Stimulated activated CD4-positive, alpha-beta T cell treated with anti-CD3 and anti-CD28 coated beads, Interleukin-4, amount 100 ng/mL, for 4 hours (primary cell): ENCODE results near the gene S100A6.
"Not testable (repeated sequence)": the region's sequence is repeated elsewhere in the genome, so short reads cannot be mapped to it uniquely, and the experiment has no call there.

Source experiments
- DNase-seq, 2 experiments: peaks; one replicate each; pipeline ENCODE4 v3.0.0-alpha.2; 2020

Gene S100A6

DNA sequence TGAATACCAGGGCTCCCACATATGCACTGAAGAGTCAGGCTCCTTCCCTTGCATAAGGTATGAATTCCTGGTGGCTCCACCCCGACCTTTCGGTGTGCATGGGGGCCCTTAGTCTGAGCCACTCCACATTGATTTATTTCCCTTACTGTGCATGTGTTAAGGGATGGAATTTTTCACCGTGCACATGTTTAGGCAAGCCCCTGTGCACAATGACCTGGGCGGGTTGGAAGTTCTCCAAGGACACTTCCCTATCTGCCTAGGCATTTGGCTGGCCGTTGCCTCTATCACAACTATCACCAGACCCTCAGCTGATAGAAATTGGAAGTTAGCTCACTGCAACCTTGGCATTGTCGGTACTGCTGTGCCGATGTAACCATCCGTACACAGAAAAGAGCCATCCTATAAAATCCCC lies 9.7 kb downstream of the S100A6 start:
- no peak for DNase-seq

DNA sequence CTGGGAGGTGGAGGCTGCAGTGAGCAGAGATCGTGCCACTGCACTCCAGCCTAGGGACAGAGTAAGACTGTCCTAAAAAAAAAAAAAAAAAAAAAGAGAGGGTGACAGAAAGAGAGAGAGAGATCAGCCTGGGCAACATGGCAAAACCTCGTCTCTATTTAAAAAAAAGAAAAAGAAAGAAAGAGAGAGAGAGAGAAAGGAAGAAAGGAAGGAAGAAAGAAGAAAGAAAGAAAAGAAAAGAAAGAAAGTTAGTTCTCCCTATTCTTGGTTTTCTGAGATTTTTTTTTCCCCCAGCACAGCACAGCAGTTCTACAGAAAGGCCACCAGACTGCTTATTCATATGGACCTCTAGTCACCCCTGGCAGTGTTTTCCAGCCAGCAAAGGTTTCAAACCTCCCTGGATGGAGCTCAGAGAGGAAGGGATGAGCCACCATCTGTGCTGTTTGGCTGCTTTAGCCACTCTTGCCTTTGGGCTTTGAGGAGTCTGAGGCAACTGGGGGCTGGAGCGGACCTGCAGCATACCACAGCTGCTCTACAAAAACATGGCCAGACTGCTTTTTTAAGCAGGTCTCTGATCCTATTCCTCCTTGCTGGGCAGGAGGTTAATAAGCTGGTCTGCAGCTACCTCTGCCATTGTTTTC lies 10.6 kb downstream of the S100A6 start:
- DNase-seq: no peak

DNA sequence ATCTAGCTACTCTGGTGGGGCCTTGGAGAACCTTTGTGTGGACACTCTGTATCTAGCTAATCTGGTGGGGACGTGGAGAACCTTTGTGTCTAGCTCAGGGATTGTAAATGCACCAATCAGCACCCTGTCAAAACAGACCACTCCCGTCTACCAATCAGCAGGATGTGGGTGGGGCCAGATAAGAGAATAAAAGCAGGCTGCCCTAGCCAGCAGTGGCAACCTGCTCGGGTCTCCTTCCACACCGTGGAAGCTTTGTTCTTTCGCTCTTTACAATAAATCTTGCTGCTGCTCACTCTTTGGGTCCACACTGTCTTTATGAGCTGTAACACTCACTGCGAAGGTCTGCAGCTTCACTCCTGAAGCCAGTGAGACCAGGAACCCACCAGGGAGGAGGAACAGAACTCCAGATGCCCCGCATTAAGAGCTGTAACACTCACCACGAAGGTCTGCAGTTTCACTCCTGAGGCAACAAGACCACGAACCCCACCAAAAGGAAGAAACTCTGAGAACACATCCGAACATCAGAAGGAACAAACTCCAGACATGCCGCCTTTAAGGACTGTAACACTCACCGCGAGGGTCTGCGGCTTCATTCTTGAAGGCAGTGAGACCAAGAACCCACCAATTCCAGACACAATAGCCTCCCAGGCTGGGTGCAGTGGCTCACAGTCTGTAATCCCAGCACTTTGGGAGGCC lies 13.3 kb downstream of the S100A6 start:
- not testable (repeated sequence) for DNase-seq

DNA sequence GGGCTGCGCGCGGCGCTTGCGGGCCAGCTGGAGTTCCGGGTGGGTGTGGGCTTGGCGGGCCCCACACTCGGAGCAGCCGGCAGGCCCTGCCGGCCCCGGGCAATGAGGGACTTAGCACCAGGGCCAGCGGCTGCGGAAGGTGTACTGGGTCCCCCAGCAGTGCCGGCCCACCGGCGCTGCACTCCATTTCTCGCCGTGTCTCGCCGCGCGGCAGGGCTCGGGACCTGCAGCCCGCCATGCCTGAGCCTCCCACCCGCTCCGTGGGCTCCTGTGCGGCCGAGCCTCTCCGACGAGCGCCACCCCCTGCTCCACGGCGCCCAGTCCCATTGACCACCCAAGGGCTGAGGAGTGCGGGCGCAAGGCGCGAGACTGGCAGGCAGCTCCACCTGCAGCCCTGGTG lies 14.0 kb downstream of the S100A6 start:
- DNase-seq: not testable (repeated sequence)

DNA sequence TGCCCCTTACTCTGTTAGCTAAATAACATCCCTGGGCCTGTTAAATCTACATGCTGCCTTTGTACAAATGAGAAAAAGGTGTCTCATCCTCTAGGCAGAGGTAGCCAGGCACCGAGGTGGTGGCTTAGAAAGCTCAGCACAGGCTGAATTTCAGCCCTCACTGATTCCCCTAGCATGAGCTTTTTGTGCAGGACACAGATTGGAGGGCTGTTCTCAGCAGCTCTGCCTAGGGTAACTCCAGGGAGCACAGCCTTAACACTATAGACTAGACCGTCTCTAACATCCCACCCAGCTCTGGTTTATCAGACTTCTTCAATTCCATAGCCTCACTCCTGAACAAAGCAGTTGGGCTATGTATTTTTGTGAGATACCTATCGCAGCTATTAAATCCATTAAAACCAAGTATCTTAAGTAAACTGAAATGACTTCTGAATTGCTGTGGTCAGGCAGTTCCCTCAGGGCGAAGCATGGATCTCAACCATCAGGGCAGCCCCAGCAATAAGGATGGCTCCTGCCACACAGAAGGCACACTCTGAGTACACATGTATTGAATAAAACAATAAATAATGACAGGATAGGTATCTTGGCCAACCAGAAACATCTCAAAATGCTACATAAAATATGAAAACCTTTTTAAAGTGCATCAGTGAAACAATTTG lies 14.8 kb downstream of the S100A6 start:
- DNase-seq: no peak

DNA sequence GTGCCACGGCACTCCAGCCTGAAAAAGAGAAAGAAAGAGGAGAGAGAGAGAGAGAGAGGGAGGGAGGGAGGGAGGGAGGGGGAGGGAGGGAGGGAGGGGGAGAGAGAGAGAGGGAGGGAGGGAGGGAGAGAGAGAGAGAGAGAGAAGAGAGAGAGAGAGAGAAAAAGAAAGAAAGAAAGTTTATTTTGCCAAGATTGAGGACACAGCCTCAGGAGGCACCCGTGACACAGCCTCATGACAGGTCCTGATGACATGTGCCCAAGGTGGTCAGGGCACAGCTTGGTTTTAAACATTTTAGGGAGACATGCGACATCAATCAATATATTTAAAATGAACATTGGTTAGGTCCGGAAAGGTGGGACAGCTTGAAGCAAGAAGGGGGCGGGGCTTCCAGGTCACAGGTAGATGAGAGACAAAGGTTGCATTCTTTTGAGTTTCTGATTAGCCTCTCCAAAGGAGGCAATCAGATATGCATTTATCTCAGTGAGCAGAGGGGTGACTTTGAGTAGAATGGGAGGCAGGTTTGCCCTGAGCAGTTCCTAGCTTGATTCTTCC lies 15.6 kb downstream of the S100A6 start:
- not testable (repeated sequence) for DNase-seq

DNA sequence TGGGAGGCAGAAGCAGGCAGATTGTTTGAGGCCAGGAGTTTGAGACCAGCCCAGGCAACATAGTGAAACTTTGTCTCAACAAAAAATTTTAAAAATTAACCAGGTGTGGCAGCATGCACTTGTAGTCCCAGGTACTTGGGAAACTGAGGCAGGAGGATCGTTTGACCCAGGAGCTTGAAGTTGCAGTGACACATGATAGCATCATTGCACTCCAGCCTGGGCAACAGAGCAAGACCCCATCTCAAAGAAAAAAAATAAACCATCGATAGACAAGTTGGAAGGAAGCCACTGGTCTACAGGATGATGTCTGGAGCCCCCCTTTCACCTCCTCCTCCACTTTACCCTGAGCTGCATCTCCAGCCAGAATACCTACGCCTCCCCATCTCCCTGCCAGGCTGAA lies 16.5 kb downstream of the S100A6 start:
- no peak for DNase-seq

DNA sequence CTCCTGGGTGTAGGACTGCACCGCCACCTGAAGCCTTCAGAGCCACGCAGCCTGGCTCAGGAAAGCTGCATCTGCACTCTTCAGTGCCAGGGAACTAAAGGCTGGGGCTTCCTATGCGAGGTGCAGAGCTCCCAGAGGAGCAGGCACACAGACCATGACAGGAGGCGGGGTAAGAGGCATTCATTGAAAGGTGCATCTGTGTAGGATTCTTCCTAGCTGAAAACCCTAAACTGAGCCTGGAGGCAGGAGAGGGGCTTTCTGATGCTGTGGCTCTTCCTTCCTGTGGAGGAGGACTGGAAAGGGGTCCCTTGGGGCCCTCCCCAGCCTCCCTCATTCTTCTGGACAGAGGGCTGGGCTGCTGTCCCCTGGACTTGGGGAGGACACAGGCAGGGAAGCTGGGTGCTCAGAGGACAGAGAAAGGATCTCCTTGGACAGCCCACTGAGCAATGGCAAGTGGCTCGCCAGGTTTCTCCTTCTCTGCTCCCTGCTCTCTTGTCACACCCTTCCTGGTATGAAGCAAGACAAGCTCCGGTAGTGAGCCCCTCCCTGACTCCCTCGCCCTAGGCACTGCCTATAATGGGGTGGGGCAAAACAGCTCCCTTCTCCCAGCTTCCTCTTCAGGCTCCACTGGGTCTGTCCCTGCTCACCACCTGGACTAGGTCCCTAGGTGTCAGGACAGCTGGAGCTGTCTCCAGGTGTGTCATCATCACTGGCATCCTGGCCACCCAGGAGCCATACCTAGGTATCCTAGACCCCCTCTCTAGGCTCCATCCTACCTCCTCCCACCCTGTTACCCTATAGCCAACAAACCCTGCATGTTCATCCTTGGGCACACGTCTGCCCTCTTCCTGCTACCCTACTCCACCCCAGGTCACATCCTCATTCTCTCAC lies 20.0 kb downstream of the S100A6 start:
- no peak for DNase-seq

DNA sequence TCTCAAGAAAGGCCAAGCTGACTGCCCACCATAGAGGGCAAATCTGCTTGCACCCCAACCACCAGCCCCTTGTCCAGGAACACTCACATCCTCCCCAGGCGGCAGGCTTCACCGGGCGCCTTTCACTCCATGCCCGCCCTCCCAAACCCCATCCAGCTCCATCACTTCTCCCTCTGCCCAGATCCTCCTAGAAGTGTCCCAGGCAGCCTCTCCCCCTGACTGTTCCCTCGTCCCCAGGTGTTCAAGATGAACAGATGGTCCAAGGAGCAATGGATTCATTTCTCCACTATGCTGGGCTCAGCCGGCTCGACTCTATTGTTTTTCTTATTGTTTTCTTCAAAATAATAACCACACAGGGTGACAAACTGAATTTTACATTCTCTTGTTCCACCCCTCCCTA lies 22.1 kb downstream of the S100A6 start:
- no peak for DNase-seq

DNA sequence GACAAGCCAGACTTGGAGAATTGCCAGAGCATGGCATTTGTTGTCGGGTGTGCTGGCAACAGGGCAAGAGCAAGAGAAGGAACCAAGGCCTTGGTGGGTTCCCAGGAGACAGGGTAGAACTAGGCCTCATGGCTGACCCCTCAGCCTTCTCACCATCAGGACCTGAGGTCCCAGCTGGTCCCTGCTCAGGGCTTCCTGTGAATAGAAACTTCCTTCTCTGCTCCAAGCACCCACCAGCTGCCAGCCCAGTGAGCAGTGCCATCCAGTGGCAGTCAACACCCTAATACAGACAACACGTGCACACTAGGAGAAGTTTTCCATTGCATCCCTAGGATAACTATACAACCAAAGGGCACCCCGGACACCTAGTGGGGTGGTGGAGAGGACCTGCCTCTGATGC lies 22.8 kb downstream of the S100A6 start:
- no peak for DNase-seq

DNA sequence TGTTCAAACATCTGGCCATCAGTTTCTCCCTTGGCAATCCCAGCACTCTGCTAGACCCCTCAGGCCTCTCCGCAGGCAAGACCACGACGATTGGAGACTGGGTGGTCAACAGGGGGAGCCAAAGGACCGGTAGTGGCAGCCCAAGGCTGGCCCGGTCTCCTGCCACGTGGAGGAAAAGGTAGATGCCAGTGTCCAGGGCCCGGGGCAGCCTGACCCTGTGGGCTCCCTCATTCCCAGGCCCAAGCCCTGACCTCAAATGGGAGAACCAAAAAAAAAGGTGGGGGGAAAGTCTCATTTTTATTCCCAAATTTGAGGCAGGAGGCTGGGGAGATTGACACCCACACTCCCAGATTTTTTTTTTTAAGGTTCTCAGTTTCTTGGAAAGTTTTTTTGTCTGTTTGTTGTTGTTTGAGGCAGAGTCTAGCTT lies 24.8 kb downstream of the S100A6 start:
- peak; percentile 70 to 77 for DNase-seq

DNA sequence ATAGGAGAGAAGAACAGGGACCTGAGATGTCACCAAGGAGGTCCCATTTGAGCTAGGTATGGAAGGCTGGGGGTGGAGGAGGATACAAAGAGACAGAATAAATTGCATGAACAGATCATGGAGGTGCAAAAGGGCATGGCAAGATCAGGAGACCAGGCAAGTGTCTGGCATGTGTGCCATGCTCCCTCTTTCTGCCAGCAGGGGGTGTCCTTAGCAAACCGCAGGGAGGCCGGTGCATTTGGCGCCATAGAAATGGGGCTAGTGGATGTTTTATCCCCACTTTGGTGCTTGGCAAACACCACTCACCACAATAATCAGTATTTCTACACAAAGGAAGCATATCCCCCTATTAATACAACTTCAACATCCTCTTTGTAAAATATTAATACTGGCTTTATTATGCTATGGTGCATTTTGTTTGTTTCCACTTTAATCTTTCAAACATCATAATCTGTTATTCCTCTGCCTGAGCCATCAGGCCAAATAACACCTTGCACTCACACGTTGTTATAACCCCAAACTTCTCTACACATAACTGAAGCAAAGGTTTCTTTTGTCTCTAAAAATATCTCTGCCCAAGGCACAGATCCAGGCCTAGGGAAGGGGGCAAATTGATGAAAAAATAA lies 25.9 kb downstream of the S100A6 start:
- DNase-seq: peak; percentile 56 to 63

DNA sequence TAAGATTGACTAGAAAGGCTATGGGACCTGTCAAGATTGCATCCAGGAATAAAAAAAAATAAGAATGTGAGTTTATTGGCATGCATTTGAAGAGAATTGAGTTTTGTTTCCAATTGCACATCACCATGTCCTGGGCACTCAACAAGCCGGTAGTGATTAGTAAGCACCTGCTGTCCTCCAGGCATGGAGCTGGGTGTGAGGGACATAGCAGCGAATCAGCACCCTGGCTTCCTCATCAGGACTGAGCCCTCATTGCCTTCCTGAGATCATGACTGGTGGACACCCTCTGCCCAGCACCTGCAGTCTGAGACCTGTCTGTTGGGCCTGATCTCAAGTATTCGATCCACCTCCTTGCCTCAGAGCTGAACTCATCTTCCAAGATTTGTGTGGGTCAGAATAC lies 26.8 kb downstream of the S100A6 start:
- no peak for DNase-seq

DNA sequence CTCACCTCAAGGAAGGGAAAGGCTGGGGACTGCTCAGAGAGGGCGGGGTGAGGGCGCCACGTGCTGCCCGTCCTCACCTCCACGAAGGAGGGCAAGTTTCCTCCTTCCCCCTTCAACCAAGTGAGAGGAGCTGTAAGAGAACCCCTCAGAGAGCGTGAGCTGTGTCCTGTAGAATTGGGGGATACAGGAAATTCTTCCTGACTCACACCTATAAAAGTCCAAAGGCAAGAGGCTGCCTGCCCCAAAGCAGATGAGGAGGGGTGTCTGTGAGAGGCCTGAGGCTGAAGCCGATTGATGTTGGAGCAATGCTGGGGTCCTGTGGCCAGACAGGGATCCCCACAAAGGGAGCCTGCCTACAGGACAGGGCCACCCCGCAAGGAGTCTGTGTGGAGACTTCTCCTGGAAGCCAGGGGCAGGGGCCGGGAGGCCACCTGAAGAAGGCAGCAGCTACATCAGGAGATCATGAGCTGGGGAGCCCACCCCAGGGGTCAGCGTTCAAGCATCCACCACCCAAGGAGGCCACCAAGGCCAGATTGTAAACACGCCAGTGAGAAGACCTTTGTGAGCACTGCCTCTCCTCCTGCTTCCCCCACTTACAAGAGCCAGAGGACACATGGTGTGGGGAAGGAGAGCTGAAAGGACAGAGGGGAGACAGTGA lies 27.7 kb downstream of the S100A6 start:
- DNase-seq: no peak

DNA sequence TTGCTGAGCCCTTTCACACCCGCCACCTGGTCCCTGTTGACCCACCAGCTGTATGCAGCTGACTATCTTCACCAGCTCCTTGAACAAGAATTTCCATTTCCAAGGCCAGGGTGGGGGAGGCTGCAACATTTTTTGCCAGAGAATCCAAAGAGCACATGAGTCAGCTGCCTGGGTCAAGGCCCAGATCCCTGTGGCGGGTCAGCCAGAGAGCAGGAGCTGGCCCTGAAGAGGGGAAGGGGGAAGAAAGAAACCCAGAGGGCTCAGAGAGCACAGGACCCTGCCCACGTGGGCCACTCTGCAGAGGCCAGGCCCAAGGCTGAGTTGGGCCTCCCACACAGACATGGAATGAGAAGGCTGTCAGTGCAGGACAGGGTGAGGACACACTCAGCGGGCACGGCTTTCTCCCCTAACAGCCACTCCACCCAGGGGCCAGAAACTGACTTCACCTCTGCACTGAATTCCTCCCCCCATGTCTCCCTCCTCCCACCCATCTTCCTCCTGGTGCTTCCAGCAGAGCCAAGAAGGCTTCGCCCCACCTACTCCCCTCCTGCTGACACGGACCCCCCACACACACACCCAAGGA lies 28.9 kb downstream of the S100A6 start:
- DNase-seq: no peak

DNA sequence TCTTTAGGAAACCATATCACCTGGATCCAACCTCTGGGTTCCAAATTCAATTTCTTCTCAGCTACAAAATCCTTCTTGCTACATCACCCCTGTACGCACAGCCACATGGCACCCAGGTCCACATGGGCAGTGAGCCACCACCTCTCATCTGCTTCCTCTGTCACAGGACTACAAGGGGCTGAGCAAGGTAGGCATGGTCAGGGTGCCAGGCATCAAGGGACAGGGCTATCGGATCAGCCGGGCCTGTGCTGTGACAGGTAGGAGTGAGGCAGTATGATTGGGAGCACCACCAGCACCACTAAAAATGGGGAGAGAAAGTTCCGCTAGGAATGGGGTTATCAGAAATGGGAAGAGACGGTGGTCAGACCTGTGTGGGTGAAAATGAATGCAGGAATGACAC lies 29.4 kb downstream of the S100A6 start:
- no peak for DNase-seq

DNA sequence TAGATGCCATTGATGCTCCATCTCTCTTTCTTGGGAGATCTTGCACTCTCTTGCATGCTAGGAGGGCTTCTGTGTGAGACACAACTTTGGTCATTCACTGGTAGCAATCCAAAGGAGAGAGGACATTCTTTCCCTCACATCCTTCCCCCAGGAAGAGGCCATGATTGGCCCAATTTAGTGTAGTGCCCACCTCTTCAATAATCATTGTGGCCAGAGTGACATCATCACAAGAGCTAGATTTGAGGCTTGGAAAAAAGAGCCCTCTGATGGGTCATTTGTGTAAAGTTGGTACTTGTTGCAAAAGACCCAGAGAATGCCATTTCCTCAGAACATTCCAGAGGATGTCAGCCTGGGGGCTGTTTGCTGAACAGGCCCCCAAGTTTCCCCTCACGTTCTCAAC lies 30.2 kb downstream of the S100A6 start:
- no peak for DNase-seq

DNA sequence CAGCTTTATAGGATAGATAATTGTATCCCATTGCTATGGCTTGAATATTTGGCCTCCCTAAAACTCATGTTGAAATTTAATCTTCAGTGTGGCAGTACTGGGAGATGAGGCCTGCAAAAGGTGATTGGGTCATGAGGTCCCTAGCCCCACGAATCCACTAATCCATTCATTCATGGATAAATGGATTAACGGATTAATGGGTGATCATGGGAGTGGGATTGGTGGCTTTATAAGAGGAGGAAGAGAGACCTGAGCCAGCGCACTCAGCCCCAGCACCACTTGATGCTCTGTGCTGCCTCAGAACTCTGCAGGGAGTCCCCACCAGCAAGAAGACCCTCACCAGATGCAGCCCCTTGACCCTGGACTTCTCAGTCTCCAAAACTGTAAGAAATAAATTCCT lies 32.0 kb downstream of the S100A6 start:
- DNase-seq: no peak

DNA sequence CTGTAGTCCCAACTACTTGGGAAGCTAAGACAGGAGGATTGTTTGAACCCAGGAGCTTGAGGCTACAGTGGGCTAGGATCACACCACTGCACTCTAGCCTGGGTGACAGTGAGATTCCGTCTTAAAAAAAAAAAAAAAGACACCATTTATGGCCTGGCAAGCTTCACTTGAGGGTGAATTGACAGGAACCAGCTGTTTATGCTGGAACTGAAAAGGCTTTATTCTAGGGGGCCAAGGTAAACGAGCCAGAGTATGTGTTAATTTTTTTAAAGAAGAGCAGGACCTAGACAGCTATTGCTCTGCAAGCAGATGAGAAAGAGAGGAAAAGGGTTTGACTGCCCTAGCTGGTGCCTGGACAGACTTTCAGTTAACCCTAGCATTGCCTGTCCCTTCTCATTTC lies 37.0 kb downstream of the S100A6 start:
- no peak for DNase-seq

DNA sequence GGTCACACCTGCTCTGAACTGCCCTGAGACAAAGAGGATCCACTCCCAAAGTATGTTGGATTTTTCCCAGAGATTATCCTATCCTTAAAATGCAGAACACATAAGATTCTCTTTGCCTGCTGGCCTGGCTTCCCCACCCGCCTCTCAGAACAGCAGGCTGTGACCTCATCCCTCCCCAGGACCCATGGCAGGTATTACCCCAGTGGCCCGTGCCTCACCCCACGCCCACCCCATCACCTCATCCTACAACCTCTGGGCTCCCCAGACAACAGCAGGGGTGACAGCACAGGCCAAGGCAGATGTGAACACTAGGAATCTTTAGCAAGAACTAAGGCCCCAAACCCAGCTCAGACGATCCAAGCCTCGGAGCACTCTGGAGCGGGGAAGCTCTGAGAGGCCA lies 40.3 kb downstream of the S100A6 start:
- DNase-seq: no peak

DNA sequence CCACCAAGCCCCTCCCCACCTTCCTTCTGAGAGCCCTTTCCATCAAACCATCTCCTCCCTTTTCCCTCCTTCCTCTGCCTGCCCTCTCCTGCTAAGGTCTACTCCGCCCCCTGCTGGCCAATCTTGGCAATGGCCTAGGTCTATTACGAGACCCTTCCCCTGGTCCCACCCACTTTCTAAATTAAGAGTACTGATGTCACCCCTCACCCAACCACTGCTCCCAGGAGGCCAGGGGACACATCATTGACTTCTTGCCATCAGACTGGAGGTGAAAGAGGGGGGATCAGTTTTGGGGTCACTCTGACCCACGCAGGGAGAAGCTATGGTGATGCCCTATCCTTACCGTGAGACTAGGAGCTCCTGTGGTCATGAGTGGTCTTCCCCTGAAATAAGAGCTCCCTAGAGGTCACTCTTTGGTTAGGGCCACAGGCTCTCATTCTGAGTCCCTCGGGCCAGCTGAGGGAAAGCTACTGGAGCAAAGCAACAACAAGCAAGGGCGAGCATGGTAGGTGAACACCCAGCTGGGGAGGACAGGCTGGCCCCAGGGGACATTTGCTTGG lies 40.7 kb downstream of the S100A6 start:
- peak; percentile 64 to 80 for DNase-seq
